HepG2 (cell line): ENCODE measurements around the gene GZF1.

Experiments
- ARID2 ChIP-seq: sonication (generic); formaldehyde crosslinking; IDR thresholded peaks from 2 replicates; pipeline ENCODE4 v1.8.1; 2022; ENCODE audit warnings: mild to moderate bottlenecking, missing genetic modification reagents, borderline replicate concordance
- EZH2 ChIP-seq: conservative IDR thresholded peaks from 2 replicates; pipeline ENCODE4 v1.6.1; 2012; ENCODE audit warnings: mild to moderate bottlenecking, low read depth, low read length, moderate library complexity
- TAF15 ChIP-seq: fragments of 200-400 bp; formaldehyde crosslinking; IDR thresholded peaks from one replicate; pipeline ENCODE4 v1.6.1; 2018; ENCODE audit warnings: mild to moderate bottlenecking, low read depth, low read length; ENCODE audit not compliant: poor library complexity, severe bottlenecking

DNA sequence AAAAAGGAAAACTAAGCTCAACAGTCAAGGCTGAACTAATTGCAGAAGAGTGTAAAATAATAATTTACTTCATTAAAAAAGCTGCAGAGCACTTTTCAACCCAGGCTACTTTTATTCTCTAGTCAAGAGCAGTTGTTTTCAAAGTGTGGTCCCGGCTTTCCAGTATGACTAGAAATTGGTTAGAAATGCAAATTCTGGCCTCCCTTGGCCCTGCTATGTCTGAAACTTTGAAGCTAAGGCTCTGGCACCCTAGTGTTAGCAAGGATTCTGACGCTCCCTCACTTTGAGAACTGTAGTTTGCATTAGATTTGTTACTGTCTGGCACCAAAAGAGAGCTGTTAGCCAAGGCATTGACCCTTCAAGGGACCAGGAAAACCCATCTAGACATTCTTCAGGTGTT lies 20.9 kb upstream of the GZF1 start:
- no peak for TF ChIP-seq ARID2
- no peak for TF ChIP-seq EZH2
- no peak for TF ChIP-seq TAF15
